Nephron progenitor cell (in vitro differentiated cells): ENCODE data around the gene MRPL32.
A peak's percentile ranks its signal among the peaks of the same experiment; 100 is the strongest.

Experiments used
- DNase-seq: peaks from one replicate; pipeline ENCODE4 v3.0.0; 2021
- H3K27ac Mint-ChIP-seq: 2 replicates; pipeline ENCODE4 v1.8.0; 2021; ENCODE audit warnings: mild to moderate bottlenecking, moderate library complexity, mixed read lengths
- H3K27me3 Mint-ChIP-seq: 2 replicates; pipeline ENCODE4 v1.8.0; 2021; ENCODE audit warnings: mild to moderate bottlenecking, low read depth, mixed read lengths; ENCODE audit not compliant: poor library complexity
- H3K36me3 Mint-ChIP-seq: 2 replicates; pipeline ENCODE4 v1.8.0; 2021; ENCODE audit warnings: low read depth, mixed read lengths
- H3K4me1 Mint-ChIP-seq: 2 replicates; pipeline ENCODE4 v1.8.0; 2021; ENCODE audit warnings: mixed read lengths
- H3K4me3 Mint-ChIP-seq: 2 replicates; pipeline ENCODE4 v1.8.0; 2021; ENCODE audit warnings: mild to moderate bottlenecking, moderate library complexity, mixed read lengths
- H3K9me3 Mint-ChIP-seq: 2 replicates; pipeline ENCODE4 v1.8.0; 2021; ENCODE audit warnings: mild to moderate bottlenecking, moderate library complexity, mixed read lengths
- CTCF ChIP-seq: fragments of 200-600 bp; sonication (generic); IDR thresholded peaks from 2 replicates; pipeline ENCODE4 v1.5.0; 2021; ENCODE audit warnings: antibody characterized with exemption

Gene MRPL32

GRCh38 chr7:42940985-42941847 is 9.0 kb downstream of the MRPL32 start:
- H3K27ac Mint-ChIP-seq: no peak overlapping the region
- H3K27me3 Mint-ChIP-seq: no peaks in the 10 kb centered on the region
- no peaks in the 10 kb centered on the region for H3K4me1 Mint-ChIP-seq
- no peak overlapping the region for H3K4me3 Mint-ChIP-seq
- H3K36me3 Mint-ChIP-seq: peaks cover 17% of the 10 kb centered on the region
- peak; percentile 92 for TF ChIP-seq CTCF
- no peaks in the 10 kb centered on the region for H3K9me3 Mint-ChIP-seq
- DNase-seq: peak; percentile 88

GRCh38 chr7:42945821-42946626 is 13.8 kb downstream of the MRPL32 start:
- DNase-seq: no peak
- Mint-ChIP-seq H3K36me3 (no peaks in the 10 kb centered on the region), H3K4me1 (no peaks in the 10 kb centered on the region), H3K4me3 (no peak overlapping the region), H3K9me3 (peaks cover 4% of the 10 kb centered on the region), H3K27me3 (no peaks in the 10 kb centered on the region), H3K27ac (no peak overlapping the region)
- TF ChIP-seq CTCF: no peak

- Mint-ChIP-seq H3K27me3 (no peaks in the 10 kb centered on the region), H3K36me3 (no peaks in the 10 kb centered on the region), H3K4me3 (no peak overlapping the region)
Measured at GRCh38 chr7:42946627-42946950, 14.4 kb downstream of the MRPL32 start.

GRCh38 chr7:42947521-42947920 is 15.3 kb downstream of the MRPL32 start:
- H3K4me1 Mint-ChIP-seq: no peaks in the 10 kb centered on the region
- H3K27ac Mint-ChIP-seq: no peak overlapping the region
- H3K27me3 Mint-ChIP-seq: no peaks in the 10 kb centered on the region
- TF ChIP-seq CTCF: no peak
- H3K36me3 Mint-ChIP-seq: no peaks in the 10 kb centered on the region
- no peak for DNase-seq
- H3K4me3 Mint-ChIP-seq: no peak overlapping the region
- peaks cover 4% of the 10 kb centered on the region for H3K9me3 Mint-ChIP-seq

More at GRCh38 chr7:42946627-42946950, 14.4 kb downstream of the MRPL32 start:
- no peak for TF ChIP-seq CTCF
- Mint-ChIP-seq H3K9me3 (peaks cover 4% of the 10 kb centered on the region), H3K4me1 (no peaks in the 10 kb centered on the region), H3K27ac (no peak overlapping the region)
- no peak for DNase-seq

- Mint-ChIP-seq H3K4me3 (no peak overlapping the region), H3K27ac (no peak overlapping the region), H3K36me3 (no peaks in the 10 kb centered on the region), H3K4me1 (no peaks in the 10 kb centered on the region), H3K27me3 (no peaks in the 10 kb centered on the region), H3K9me3 (peaks cover 11% of the 10 kb centered on the region)
- TF ChIP-seq CTCF: no peak
- DNase-seq: no peak
Measured at GRCh38 chr7:42950417-42950816, 18.2 kb downstream of the MRPL32 start.
